IMR-90 (cell line): Measurements from ENCODE around the gene TAF1B. TPM values are rescaled to one million over a fixed set of nuclear protein-coding genes. Genes with fewer than 3 reads are reported as not detected.
A peak's percentile ranks its signal among the peaks of the same experiment; 100 is the strongest.

Experiments
- ATAC-seq: fragments of 200-7000 bp; cut with Tn5 transposase; 2 replicates; pipeline ENCODE4 v1.9.1; 2020; ENCODE audit warnings: low read depth, mild to moderate bottlenecking, moderate library complexity
- BruUV-seq: library from RNA; stranded (reverse); fragments of 400-500 nt; replicated peaks from 2 replicates; lab custom pipeline; 2021; lab: Mats Ljungman, UMichigan
- CTCF ChIA-PET: fragments of 300-600 bp; formaldehyde crosslinking; extraction: SDS; loops from one replicate; lab custom pipeline; 2021; ENCODE audit warnings: antibody characterized with exemption; lab: Yijun Ruan, JAX
- POLR2A ChIA-PET: fragments of 300-600 bp; sonication (Branson Sonifier 250); formaldehyde crosslinking; loops from one replicate; lab custom pipeline; 2022; ENCODE audit warnings: antibody characterized with exemption; ENCODE audit not compliant: unreplicated experiment; lab: Charles Lee
- DNase-seq: peaks from one replicate; pipeline ENCODE4 v3.0.0; 2013
- H2AFZ ChIP-seq: replicated peaks from 2 replicates; pipeline ENCODE3; 2013; ENCODE audit warnings: low read length, mild to moderate bottlenecking; ENCODE audit not compliant: poor library complexity
- H2AK5ac ChIP-seq: 2 replicates; pipeline ENCODE4 v1.6.1; 2013; ENCODE audit warnings: low read depth, low read length, inconsistent platforms
- H2AK9ac ChIP-seq: replicated peaks from 2 replicates; pipeline ENCODE3; 2013; ENCODE audit warnings: mild to moderate bottlenecking, low read depth, low read length, moderate library complexity; ENCODE audit not compliant: poor library complexity
- H2BK120ac ChIP-seq: 2 replicates; pipeline ENCODE4 v1.6.1; 2013; ENCODE audit warnings: low read depth, low read length, inconsistent platforms
- H2BK15ac ChIP-seq: 3 replicates; pipeline ENCODE4 v1.6.1; 2013; ENCODE audit warnings: low read depth, low read length, inconsistent platforms
- H2BK20ac ChIP-seq: 2 replicates; pipeline ENCODE4 v1.6.1; 2013; ENCODE audit warnings: low read depth, mild to moderate bottlenecking, inconsistent platforms, low read length, moderate library complexity
- H2BK5ac ChIP-seq: 2 replicates; pipeline ENCODE4 v1.6.1; 2013; ENCODE audit warnings: mild to moderate bottlenecking, low read depth, low read length, inconsistent platforms; ENCODE audit not compliant: poor library complexity, severe bottlenecking
- H3K14ac ChIP-seq: replicated peaks from 2 replicates; pipeline ENCODE4 v1.6.1; 2013; ENCODE audit warnings: low read depth, low read length, inconsistent platforms
- H3K18ac ChIP-seq: 2 replicates; pipeline ENCODE4 v1.6.1; 2013; ENCODE audit warnings: low read depth, low read length, control low read depth
- H3K23ac ChIP-seq: 2 replicates; pipeline ENCODE4 v1.6.1; 2013; ENCODE audit warnings: low read depth, low read length, inconsistent platforms
- H3K27ac ChIP-seq: 2 replicates; pipeline ENCODE4 v1.5.1; 2013; ENCODE audit warnings: mild to moderate bottlenecking, control low read depth, low read length; ENCODE audit not compliant: insufficient read depth
- H3K27me3 ChIP-seq: 2 replicates; pipeline ENCODE4 v1.6.1; 2013; ENCODE audit warnings: low read length; ENCODE audit not compliant: control insufficient read depth, insufficient read depth
- H3K36me3 ChIP-seq: 2 replicates; pipeline ENCODE4 v1.6.1; 2013; ENCODE audit warnings: low read length, mixed read lengths; ENCODE audit not compliant: control insufficient read depth, insufficient read depth
- H3K4ac ChIP-seq: 2 replicates; pipeline ENCODE4 v1.6.1; 2013; ENCODE audit warnings: low read depth, low read length, inconsistent platforms
- H3K4me1 ChIP-seq: 2 replicates; pipeline ENCODE4 v1.6.1; 2013; ENCODE audit warnings: low read length, mixed read lengths; ENCODE audit not compliant: control insufficient read depth, insufficient read depth
- H3K4me2 ChIP-seq: 2 replicates; pipeline ENCODE4 v1.6.1; 2013; ENCODE audit warnings: low read depth, mild to moderate bottlenecking, control low read depth, low read length, moderate library complexity
- H3K4me3 ChIP-seq: 2 replicates; pipeline ENCODE4 v1.5.1; 2013; ENCODE audit warnings: low read depth, mild to moderate bottlenecking, control low read depth, low read length, moderate library complexity; ENCODE audit not compliant: insufficient read depth
- H3K56ac ChIP-seq: 2 replicates; pipeline ENCODE4 v1.6.1; 2013; ENCODE audit warnings: low read length, inconsistent platforms; ENCODE audit not compliant: insufficient read depth; ENCODE audit errors: extremely low read depth
- H3K79me1 ChIP-seq, 2 experiments: 2 replicates each; pipeline ENCODE4 v1.6.1; 2013; ENCODE audit warnings: low read length in 2 of 2, inconsistent platforms in 1 of 2, low read depth in 1 of 2
- H3K9ac ChIP-seq: 2 replicates; pipeline ENCODE4 v1.6.1; 2013; ENCODE audit warnings: low read depth, low read length, control low read depth
- H3K9me1 ChIP-seq: 2 replicates; pipeline ENCODE4 v1.6.1; 2013; ENCODE audit warnings: low read length, inconsistent platforms; ENCODE audit not compliant: insufficient read depth
- H3K9me3 ChIP-seq: 2 replicates; pipeline ENCODE4 v1.6.1; 2013; ENCODE audit warnings: low read length; ENCODE audit not compliant: control insufficient read depth, insufficient read depth
- H4K20me1 ChIP-seq: 2 replicates; pipeline ENCODE4 v1.6.1; 2013; ENCODE audit warnings: low read length, inconsistent platforms; ENCODE audit not compliant: insufficient read depth
- H4K5ac ChIP-seq: 2 replicates; pipeline ENCODE4 v1.6.1; 2013; ENCODE audit warnings: mild to moderate bottlenecking, low read depth, low read length, control low read depth
- H4K8ac ChIP-seq, 2 experiments: 2 replicates each; pipeline ENCODE4 v1.6.1; 2013; ENCODE audit warnings: low read depth in 2 of 2, low read length in 2 of 2, control low read depth in 1 of 2, inconsistent platforms in 1 of 2
- H4K91ac ChIP-seq: 2 replicates; pipeline ENCODE4 v1.6.1; 2013; ENCODE audit warnings: low read depth, low read length, inconsistent platforms; ENCODE audit not compliant: insufficient read depth
- BHLHE40 ChIP-seq: fragments of 150-350 bp; IDR thresholded peaks from 2 replicates; pipeline ENCODE4 v1.6.1; 2016; ENCODE audit warnings: mild to moderate bottlenecking, low read depth, low read length
- CEBPB ChIP-seq: IDR thresholded peaks from 2 replicates; pipeline ENCODE4 v1.6.1; 2012; ENCODE audit warnings: low read depth, low read length, improper control_type of control experiment
- RFX5 ChIP-seq: IDR thresholded peaks from 2 replicates; pipeline ENCODE4 v1.8.0; 2012; ENCODE audit warnings: low read depth, mild to moderate bottlenecking, low read length, moderate library complexity
- dilution Hi-C: fragments of 300-500 bp; cut with HindIII; formaldehyde crosslinking; loops from one replicate; pipeline ENCODE4 v1.14.3; 2018; ENCODE audit warnings: low sequenced_read_pairs; ENCODE audit not compliant: unreplicated experiment
- in situ Hi-C: fragments of 300-500 bp; cut with MboI; formaldehyde crosslinking; loops from 3 replicates; pipeline ENCODE4 v1.14.3; 2019; ENCODE audit warnings: low sequenced_read_pairs, inconsistent platforms, mixed read lengths
- intact Hi-C: fragments of 100-400 bp; cut with micrococcal nuclease; formaldehyde crosslinking; loops from 2 replicates; pipeline ENCODE4 v1.10.0; 2022
- polyA plus RNA-seq, 3 experiments: library from polyadenylated mRNA; depleted of rRNA; stranded (reverse); fragments of >200 nt; gene quantifications; 2 replicates each; pipeline ENCODE4 v1.2.3, GENCODE V29; 2012; ENCODE audit warnings: low replicate concordance in 1 of 3
- total RNA-seq: library from RNA; depleted of rRNA; stranded (reverse); fragments of >200 nt; gene quantifications from 2 replicates; pipeline ENCODE4 v1.2.3, GENCODE V29; 2012

TAF1B gene
- total and polyA plus RNA-seq, 2 of the 4 experiments (the other 2 are of a cell fraction): 8.4 to 19.9 TPM

DNA sequence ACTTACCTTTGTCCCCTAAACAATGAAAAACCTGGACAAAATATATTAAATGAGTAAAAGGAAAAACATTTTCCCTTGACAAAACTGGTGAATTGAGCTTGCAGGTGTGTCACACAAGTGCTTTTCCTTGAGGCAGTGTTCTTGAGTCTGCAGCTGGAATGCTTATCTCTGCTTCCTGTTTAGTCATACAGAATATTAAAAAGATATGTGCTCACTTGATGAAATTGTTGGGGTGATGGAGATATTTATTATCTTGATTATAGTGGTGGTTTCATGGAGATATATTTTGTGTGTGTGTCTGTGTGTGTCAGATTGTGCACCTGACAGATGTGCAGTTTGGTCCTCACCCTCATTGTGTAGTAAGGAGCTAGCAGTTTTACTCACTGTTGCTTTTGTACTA, 3.3 kb downstream of the TAF1B start:
- no peak overlapping the region for H2AK5ac ChIP-seq
- no peak overlapping the region for H3K4me3 ChIP-seq
- H3K18ac ChIP-seq: no peak overlapping the region
- intact Hi-C loops (no loop called here), in situ Hi-C loops (no loop called here), dilution Hi-C loops (no loop called here)
- no peak overlapping the region for H2BK5ac ChIP-seq
- DNase-seq (peak; percentile 71), ATAC-seq (no peak)
- H2BK15ac ChIP-seq: no peak overlapping the region
- H3K4ac ChIP-seq: 0 out of 2 replicates have a peak overlapping the region, but pooled peaks have one; percentile 27
- H2AFZ ChIP-seq: no peak overlapping the region
- ChIA-PET POLR2A (no interaction called here), CTCF (no interaction called here)
- no peaks in the 10 kb centered on the region for H3K9me3 ChIP-seq
- H4K91ac ChIP-seq: no peak overlapping the region
- no peak overlapping the region for H3K9ac ChIP-seq
- TF ChIP-seq BHLHE40: no peak
- TF ChIP-seq RFX5: no peak
- TF ChIP-seq CEBPB: no peak
- H4K20me1 ChIP-seq: no peaks in the 10 kb centered on the region
- no TSS peak for BruUV-seq
- no peaks in the 10 kb centered on the region for H3K27me3 ChIP-seq
- H4K8ac ChIP-seq: no peak overlapping the region
- H2BK120ac ChIP-seq: no peak overlapping the region
- H3K4me2 ChIP-seq: no peak overlapping the region
- H4K5ac ChIP-seq: no peak overlapping the region
- H3K36me3 ChIP-seq: peaks cover 11% of the 10 kb centered on the region
- H3K9me1 ChIP-seq: peaks cover 6% of the 10 kb centered on the region
- no peak overlapping the region for H2AK9ac ChIP-seq
- H3K4me1 ChIP-seq: peaks cover 7% of the 10 kb centered on the region
- no peak overlapping the region for H3K14ac ChIP-seq
- H3K56ac ChIP-seq: no peak overlapping the region
- H2BK20ac ChIP-seq: no peak overlapping the region
- no peak overlapping the region for H3K23ac ChIP-seq
- H3K27ac ChIP-seq: no peak overlapping the region
- peaks cover 30 to 43% of the 10 kb centered on the region in 2 experiments for H3K79me1 ChIP-seq
